Heart right ventricle (tissue), 16 donors: ENCODE measurements around the gene ZDHHC24. TPM values are rescaled to one million over a fixed set of nuclear protein-coding genes. Genes with fewer than 3 reads are reported as not detected.

Experiments
- ATAC-seq, 8 donors: fragments of 200-7000 bp; cut with Tn5 transposase; one replicate each; pipeline ENCODE4 v1.9.1; 2020; ENCODE audit warnings: mild to moderate bottlenecking in 8 of 8, moderate library complexity in 8 of 8, moderate number of reproducible peaks in 1 of 8
- DNase-seq, 2 donors: peaks; one replicate each; pipeline ENCODE4 v3.0.0-alpha.2; 2020
- H3K27ac ChIP-seq, 10 donors: fragments of 200-600 bp; sonication (generic) in 2 of 10; one replicate each; pipeline versions ENCODE4 v1.5.0 to v1.8.0; 2020 to 2022; ENCODE audit warnings: mild to moderate bottlenecking in 3 of 10
- H3K27me3 ChIP-seq, 7 donors: fragments of 200-600 bp; one replicate each; pipeline ENCODE4 v1.8.0; 2021 to 2022; ENCODE audit warnings: mild to moderate bottlenecking in 2 of 7
- H3K36me3 ChIP-seq, 9 donors: fragments of 200-600 bp; sonication (generic) in 1 of 9; one replicate each; pipeline versions ENCODE4 v1.5.0 to v1.8.0; 2020 to 2022; ENCODE audit warnings: mild to moderate bottlenecking in 2 of 9
- H3K4me1 ChIP-seq, 9 donors: fragments of 200-600 bp; sonication (generic) in 1 of 9; one replicate each; pipeline versions ENCODE4 v1.5.0 to v1.8.0; 2020 to 2022; ENCODE audit warnings: mild to moderate bottlenecking in 4 of 9
- H3K4me3 ChIP-seq, 10 donors: fragments of 200-600 bp; sonication (generic) in 2 of 10; one replicate each; pipeline versions ENCODE4 v1.5.0 to v1.8.0; 2020 to 2022; ENCODE audit warnings: mild to moderate bottlenecking in 7 of 10, moderate library complexity in 2 of 10
- H3K9me3 ChIP-seq, 11 donors: fragments of 200-600 bp in 10 of 11; sonication (generic) in 2 of 11; one replicate each; pipeline versions ENCODE4 v1.5.0 to v1.8.0; 2013 to 2022; ENCODE audit warnings: mild to moderate bottlenecking in 2 of 11, control low read depth in 1 of 11, moderate library complexity in 1 of 11
- CTCF ChIP-seq, 9 donors: fragments of 200-600 bp; sonication (generic) in 2 of 9; IDR thresholded peaks; one replicate each; pipeline versions ENCODE4 v1.5.0 to v1.8.0; 2021 to 2022; ENCODE audit warnings: antibody characterized with exemption in 9 of 9, mild to moderate bottlenecking in 5 of 9, moderate library complexity in 1 of 9
- WGBS, 2 donors: extraction: QIAGEN DNeasy Blood & Tissue Kit; methylation state at CpG; one replicate each; pipeline ENCODE4 v1.1.7; 2013; ENCODE audit warnings: inconsistent platforms in 1 of 2; 5-methylcytosine and 5-hydroxymethylcytosine counted together
- intact Hi-C, 10 donors: fragments of 100-400 bp; cut with DNase I; formaldehyde crosslinking; loops; one replicate each; pipeline versions ENCODE4 v1.11.1 to v1.14.2; 2022
- polyA plus RNA-seq, 2 donors: library from polyadenylated mRNA; stranded (reverse); fragments of 200-250 nt; gene quantifications; one replicate each; pipeline ENCODE4 v1.2.3, GENCODE V29; 2013
- total RNA-seq, 10 donors: library from RNA; stranded (reverse); fragmentation: NEBNext Ultra II Directional in 3 of 10; extraction: Animal tissue kit (Norgen Biotek cat#: 25700) in 3 of 10; gene quantifications; one replicate each; pipeline versions ENCODE4 v1.2.1 to v1.2.4, GENCODE V29; 2021 to 2023
- donor health status: Arrhythmogenic right ventricular cardiomyopathy.
- donor health status: ischemic (EF 13 %, LVEDD 7.1; RV severe dilation, severe dysfunction).
- donor health status: healthy with polysubstance abuse.
- donor health status: DM: no; HTN: yes; CAD: no.
- donor health status: DM: no; HTN: no; CAD: no.
- donor health status: ischemic (EF 25% LVEDD 6.9; RV normal size, moderate dysfunction).
- donor health status: ischemic (EF 25% LVEDD 5.7; RV mildly dilated, moderate dysfunction).
- donor health status: healthy.
- donor health status: DM: yes; HTN: yes; CAD: no.
- donor health status: Ischemic cardiomyopathy.
- donor health status: ischemic (EF 35%, LVEDD 5.7; RV mildly dilated, moderate dysfunction).
- donor health status: nonischemic (EF 11% LVEDD 7.7; RV severe dilation, severe dysfunction).
- donor health status: DM: yes; HTN: yes; CAD: no.
- donor health status: PGD.
- donor health status: ischemic (EF 29% LVEDD 5.4; RV normal size, mild dysfunction).
- donor health status: nonischemic (EF 23%, LVEDD 6.1; RV moderate dilation, normal function).

ZDHHC24 gene
- total and polyA plus RNA-seq, 12 donors = 4.6 to 8.4 (median 5.8) TPM

- peaks cover 0 to 39% (median 0%) of the 10 kb centered on the region in 9 donors for H3K36me3 ChIP-seq
- H3K27ac ChIP-seq = peak within 1 kb of the TSS; percentile 67 to 96 (median 92)
- H3K9me3 ChIP-seq = no peaks in the 10 kb centered on the region
- peak; percentile 96 to 98 (median 98) for ATAC-seq
- peaks cover 0 to 22% (median 17%) of the 10 kb centered on the region in 9 donors for H3K4me1 ChIP-seq
- WGBS, 2 donors = 1% methylated on average over 60 to 62 of the region's 62 CpGs
- DNase-seq = peak; percentile 97 to 98
- intact Hi-C loops = no loop called here
- H3K4me3 ChIP-seq = peak within 1 kb of the TSS; percentile 68 to 98 (median 77)
- TF ChIP-seq CTCF (IDR thresholded peaks at IDR 0.05) = no peak
- no peaks in the 10 kb centered on the region for H3K27me3 ChIP-seq
Measured at GRCh38 chr11:66480117-66480938, 65.5 kb downstream of the ZDHHC24 start, which contains the start of gene DPP3. DPP3 (plus strand) TSS chr11:66480434; CDS start chr11:66482201, 1,767 bp downstream.

GRCh38 chr11:66479394-66480116 lies 66.3 kb downstream of the ZDHHC24 start:
- TF ChIP-seq CTCF (IDR thresholded peaks at IDR 0.05) = no peak
- H3K4me3 ChIP-seq = peak overlapping the region; percentile 68 to 98 (median 77)
- H3K27me3 ChIP-seq = no peaks in the 10 kb centered on the region
- peaks cover 0 to 43% (median 0%) of the 10 kb centered on the region in 9 donors for H3K36me3 ChIP-seq
- DNase-seq = peak; percentile 40 to 47
- H3K9me3 ChIP-seq = no peaks in the 10 kb centered on the region
- H3K4me1 ChIP-seq = peaks cover 0 to 22% (median 17%) of the 10 kb centered on the region in 9 donors
- peak overlapping the region; percentile 67 to 96 (median 92) for H3K27ac ChIP-seq
- ATAC-seq = peak; percentile 23 to 53 (median 33)
- 1 to 3% methylated on average over 34 of the region's 34 CpGs for WGBS, 2 donors
- intact Hi-C loops = loop anchor here in 2 of 10 donors (2.0 to 5.0 kb wide), 2 partner anchors 71 to 72 kb away; no protein-coding TSS in a partner anchor

- 51 to 52% methylated on average over 8 of the region's 8 CpGs for WGBS, 2 donors
- no peak for DNase-seq
Measured at GRCh38 chr11:66478729-66479393, 67.0 kb downstream of the ZDHHC24 start.

More at GRCh38 chr11:66478729-66479393, 67.0 kb downstream of the ZDHHC24 start:
- peak overlapping the region; percentile 68 to 98 (median 77) for H3K4me3 ChIP-seq
- no peaks in the 10 kb centered on the region for H3K27me3 ChIP-seq
- peaks cover 0 to 22% (median 17%) of the 10 kb centered on the region in 9 donors for H3K4me1 ChIP-seq
- H3K36me3 ChIP-seq = peaks cover 0 to 44% (median 0%) of the 10 kb centered on the region in 9 donors
- peak overlapping the region in 8 of 10 donors; percentile 86 to 96 (median 92) for H3K27ac ChIP-seq
- no peak for ATAC-seq
- no peaks in the 10 kb centered on the region for H3K9me3 ChIP-seq
- intact Hi-C loops = loop anchor here in 2 of 10 donors (2.0 to 5.0 kb wide), 2 partner anchors 70 to 72 kb away; no protein-coding TSS in a partner anchor
- peak; percentile 25 to 74 (median 61) for TF ChIP-seq CTCF (IDR thresholded peaks at IDR 0.05)
